Endothelial cell of umbilical vein (primary cell): ENCODE results near the gene ZNF652. TPM values are rescaled to one million over a fixed set of nuclear protein-coding genes. Genes with fewer than 3 reads are reported as not detected.

Experiments
- BruUV-seq: library from RNA; stranded (reverse); fragments of 400-500 nt; replicated peaks from 2 replicates; lab custom pipeline; 2021; lab: Mats Ljungman, UMichigan
- CTCF ChIA-PET: fragments of 300-600, 350-600 bp; sonication (Branson Sonifier 250); formaldehyde crosslinking; loops from one replicate; lab custom pipeline; 2021; ENCODE audit warnings: antibody characterized with exemption, inconsistent platforms; lab: Charles Lee
- POLR2A ChIA-PET: fragments of 300-600, 350-600 bp; sonication (Branson Sonifier 250); formaldehyde crosslinking; loops from one replicate; lab custom pipeline; 2021; ENCODE audit warnings: antibody characterized with exemption, inconsistent platforms; lab: Charles Lee
- DNase-seq: peaks from one replicate; pipeline ENCODE4 v3.0.0-alpha.2; 2011; ENCODE audit warnings: low read depth, low spot score
- FAIRE-seq: peaks from 2 replicates; lab custom pipeline; 2011; peaks lifted over from hg19 to GRCh38; lab: Jason Lieb, UNC
- H2AFZ ChIP-seq: 2 replicates; pipeline ENCODE4 v1.6.0; 2012; ENCODE audit warnings: low read depth, low read length, control low read depth, inconsistent platforms
- H3K27ac ChIP-seq: 2 replicates; pipeline ENCODE4 v1.5.1; 2011; ENCODE audit warnings: low read depth, mild to moderate bottlenecking, control low read depth, low read length, moderate library complexity; ENCODE audit not compliant: insufficient read depth
- H3K27me3 ChIP-seq, 2 experiments: 2 replicates each; pipeline versions ENCODE4 v1.6.0 to v1.6.1; 2011; ENCODE audit warnings: low read length in 2 of 2, mixed read lengths in 1 of 2; ENCODE audit not compliant: control insufficient read depth in 2 of 2, insufficient read depth in 2 of 2
- H3K36me3 ChIP-seq, 2 experiments: 2 replicates in 1 of 2; 3 replicates in 1 of 2; pipeline ENCODE4 v1.5.1; 2011; ENCODE audit warnings: low read length in 2 of 2, mild to moderate bottlenecking in 1 of 2, moderate library complexity in 1 of 2; ENCODE audit not compliant: control insufficient read depth in 2 of 2, insufficient read depth in 2 of 2; ENCODE audit errors: extremely low read depth in 1 of 2
- H3K4me1 ChIP-seq: 3 replicates; pipeline ENCODE4 v1.5.1; 2011; ENCODE audit warnings: mild to moderate bottlenecking, low read length; ENCODE audit not compliant: control insufficient read depth, insufficient read depth; ENCODE audit errors: extremely low read depth
- H3K4me2 ChIP-seq: 2 replicates; pipeline ENCODE4 v1.6.1; 2011; ENCODE audit warnings: low read length, control low read depth, mixed read lengths; ENCODE audit not compliant: insufficient read depth
- H3K4me3 ChIP-seq, 3 experiments: fragments of 200-600 bp in 1 of 3; sonication (generic), shearing (Covaris generic) in 1 of 3; replicated peaks in 1 of 3; 2 replicates each; pipeline ENCODE4 v1.5.1; 2011 to 2016; ENCODE audit warnings: control low read depth in 3 of 3, low read length in 3 of 3, mild to moderate bottlenecking in 2 of 3, inconsistent platforms in 1 of 3, low read depth in 1 of 3, moderate library complexity in 1 of 3; ENCODE audit not compliant: insufficient read depth in 1 of 3
- H3K79me2 ChIP-seq: 2 replicates; pipeline ENCODE4 v1.6.0; 2012; ENCODE audit warnings: low read length, inconsistent platforms; ENCODE audit not compliant: control insufficient read depth, insufficient read depth
- H3K9ac ChIP-seq: replicated peaks from 2 replicates; pipeline ENCODE3; 2011; ENCODE audit warnings: low read length, control low read depth; ENCODE audit not compliant: insufficient read depth; ENCODE audit errors: extremely low read depth
- H3K9me1 ChIP-seq: replicated peaks from 3 replicates; pipeline ENCODE4 v1.6.0; 2011; ENCODE audit warnings: mild to moderate bottlenecking, low read length; ENCODE audit not compliant: control insufficient read depth, insufficient read depth; ENCODE audit errors: extremely low read depth
- H3K9me3 ChIP-seq: replicated peaks from 2 replicates; pipeline ENCODE4 v1.5.1; 2012; ENCODE audit warnings: low read length, inconsistent platforms; ENCODE audit not compliant: control insufficient read depth, insufficient read depth
- H4K20me1 ChIP-seq: replicated peaks from 2 replicates; pipeline ENCODE3; 2011; ENCODE audit warnings: mild to moderate bottlenecking, low read length; ENCODE audit not compliant: control insufficient read depth, insufficient read depth; ENCODE audit errors: extremely low read depth
- CTCF ChIP-seq, 2 donors: IDR thresholded peaks; 1 replicate in 1 of 2; 2 replicates in 1 of 2; pipeline ENCODE4 v1.5.1; 2011; ENCODE audit warnings: low read length in 2 of 2, mild to moderate bottlenecking in 2 of 2, moderate library complexity in 2 of 2, control low read depth in 1 of 2, inconsistent platforms in 1 of 2, low read depth in 1 of 2; ENCODE audit not compliant: insufficient read depth in 1 of 2; ENCODE audit errors: extremely low read depth in 1 of 2
- EZH2 ChIP-seq: IDR thresholded peaks from 2 replicates; pipeline ENCODE4 v1.6.1; 2012; ENCODE audit warnings: borderline replicate concordance, low read depth, mild to moderate bottlenecking, moderate library complexity, low read length, inconsistent platforms; ENCODE audit not compliant: severe bottlenecking
- FOS ChIP-seq: IDR thresholded peaks from 2 replicates; pipeline ENCODE4 v1.6.1; 2011; ENCODE audit warnings: mild to moderate bottlenecking, low read length, moderate library complexity, borderline replicate concordance; ENCODE audit not compliant: insufficient read depth
- GATA2 ChIP-seq: IDR thresholded peaks from 2 replicates; pipeline ENCODE4 v1.7.0; 2011; ENCODE audit warnings: low read depth, mild to moderate bottlenecking, moderate library complexity, mixed read lengths, low read length; ENCODE audit not compliant: insufficient read length, insufficient read depth
- JUN ChIP-seq: IDR thresholded peaks from 2 replicates; pipeline ENCODE4 v1.6.1; 2011; ENCODE audit warnings: borderline replicate concordance, low read depth; ENCODE audit not compliant: insufficient read length, insufficient read depth
- POLR2A ChIP-seq: IDR thresholded peaks from 2 replicates; pipeline ENCODE4 v1.6.1; 2012; ENCODE audit warnings: low read depth, mild to moderate bottlenecking, control low read depth, low read length
- POLR2AphosphoS5 ChIP-seq: IDR thresholded peaks from 2 replicates; pipeline ENCODE4 v1.6.1; 2012; ENCODE audit warnings: low read depth, mild to moderate bottlenecking, control low read depth, low read length, moderate library complexity; ENCODE audit not compliant: insufficient read depth
- dilution Hi-C: fragments of 300-500 bp; cut with MboI; formaldehyde crosslinking; loops from one replicate; pipeline ENCODE4 v1.15.0; 2019; ENCODE audit warnings: low sequenced_read_pairs; ENCODE audit not compliant: extremely low pct_ligation_motif_present
- intact Hi-C: fragments of 100-400 bp; cut with micrococcal nuclease; formaldehyde crosslinking; loops from one replicate; pipeline ENCODE4 v1.10.0; 2022
- polyA plus RNA-seq, 4 experiments: library from polyadenylated mRNA; depleted of rRNA in 3 of 4; stranded (reverse) in 3 of 4; unstranded in 1 of 4; fragments of >200 nt; gene quantifications; 2 replicates each; pipeline versions ENCODE4 v1.2.1 to v1.2.3, GENCODE V29; 2011 to 2012; ENCODE audit warnings: missing spikeins in 1 of 4
- total RNA-seq: library from RNA; stranded (reverse); gene quantifications from 2 replicates; pipeline ENCODE4 v1.2.3, GENCODE V29; 2021

The ZNF652 gene
- total and polyA plus RNA-seq, 2 donors (not counting 3 experiments of a cell fraction or from before 2014, with no cell fraction given), result 6.1 to 18.6 TPM

- Histone ChIP-seq H3K27ac (peak overlapping the region; percentile 85), H3K9ac (peak overlapping the region; percentile 85), H3K36me3 (no peaks in the 10 kb centered on the region), H3K9me1 (no peaks in the 10 kb centered on the region), H3K4me2 (peak overlapping the region; percentile 83), H3K27me3 (no peaks in the 10 kb centered on the region), H2AFZ (peak overlapping the region; percentile 91), H3K4me3 (peak overlapping the region; percentile 43 to 51 (median 51)), H3K4me1 (peaks cover 14% of the 10 kb centered on the region), H4K20me1 (no peaks in the 10 kb centered on the region), H3K9me3 (no peaks in the 10 kb centered on the region), H3K79me2 (no peaks in the 10 kb centered on the region)
- no peak for FAIRE-seq
- no peak for TF ChIP-seq EZH2
- TF ChIP-seq POLR2A, result no peak
- no peak for TF ChIP-seq POLR2AphosphoS5
- no peak for TF ChIP-seq CTCF (IDR thresholded peaks at IDR 0.05; ENCODE audit: extremely low read depth in 1 of 2, insufficient read depth in 1 of 2, low read depth in 1 of 2, low read length in 2 of 2)
- TF ChIP-seq GATA2, result no peak
- no peak for TF ChIP-seq JUN
- TF ChIP-seq FOS, result no peak
- BruUV-seq, result TSS peak; percentile 69
- POLR2A ChIA-PET, result no interaction called here
- CTCF ChIA-PET, result interaction anchor here (0.9 to 2.2 kb wide), 8 partner anchors 12 to 79 kb away, joined by 3 to 12 read pairs (median 4); no protein-coding TSS in a partner anchor
- dilution Hi-C loops (no loop called here), intact Hi-C loops (loop anchor here (1.0 to 2.0 kb wide), 2 partner anchors 29 to 67 kb away; partner anchors contain the start of gene PHOSPHO1)
- no peak for DNase-seq
These were observed 102.4 kb downstream of the ZNF652 start for GRCh38 chr17:49259663-49260010.
